GM18909 (cell line): Measurements from ENCODE around the gene FBXL3.
"Not testable (repeated sequence)": the region's sequence is repeated elsewhere in the genome, so short reads cannot be mapped to it uniquely, and the experiment has no call there.

Source experiments
- ATAC-seq: cut with Tn5 transposase; IDR thresholded peaks from one replicate; pipeline ENCODE4 v1.9.1; 2021; ENCODE audit warnings: mild to moderate bottlenecking; ENCODE audit not compliant: unreplicated experiment, poor library complexity

FBXL3 gene

GRCh38 chr13:76991796-76992547, 35.0 kb downstream of the FBXL3 start, which contains the start of gene CLN5:
TSS of gene CLN5 (plus strand) at chr13:76992081. CDS start at chr13:76992099, 18 bp downstream.
- ATAC-seq: peak; percentile 97

- ATAC-seq: peak; percentile 57
These were observed 35.5 kb downstream of the FBXL3 start for GRCh38 chr13:76991432-76991795.

- ATAC-seq: no peak
These were observed 43.3 kb downstream of the FBXL3 start for GRCh38 chr13:76983676-76984075.

- ATAC-seq: no peak
These were observed 44.9 kb downstream of the FBXL3 start for GRCh38 chr13:76982061-76982460.

- peak; percentile 100 for ATAC-seq
These were observed 46.8 kb downstream of the FBXL3 start for GRCh38 chr13:76980075-76980718.

GRCh38 chr13:76976929-76977328, 50.0 kb downstream of the FBXL3 start:
- no peak for ATAC-seq

GRCh38 chr13:76976490-76976889, 50.5 kb downstream of the FBXL3 start:
- no peak for ATAC-seq

GRCh38 chr13:76975863-76976262, 51.1 kb downstream of the FBXL3 start:
- ATAC-seq: no peak

GRCh38 chr13:76974618-76974975, 52.4 kb downstream of the FBXL3 start:
- no peak for ATAC-seq

GRCh38 chr13:76973920-76974617, 52.9 kb downstream of the FBXL3 start:
- no peak for ATAC-seq

- ATAC-seq: no peak
These were observed 54.8 kb downstream of the FBXL3 start for GRCh38 chr13:76971851-76972829.

- ATAC-seq: no peak
These were observed 55.7 kb downstream of the FBXL3 start for GRCh38 chr13:76971215-76971614.

GRCh38 chr13:76969488-76970365, 57.2 kb downstream of the FBXL3 start:
- ATAC-seq: no peak

- no peak for ATAC-seq
These were observed 58.9 kb downstream of the FBXL3 start for GRCh38 chr13:76968041-76968440.

- no peak for ATAC-seq
These were observed 59.9 kb downstream of the FBXL3 start for GRCh38 chr13:76967031-76967430.

- ATAC-seq: no peak
These were observed 61.1 kb downstream of the FBXL3 start for GRCh38 chr13:76965759-76966421.

GRCh38 chr13:76959734-76960133, 67.2 kb downstream of the FBXL3 start:
- ATAC-seq: not testable (repeated sequence)

GRCh38 chr13:76958841-76959432, 68.0 kb downstream of the FBXL3 start:
- no peak for ATAC-seq
